Stomach (tissue), 9 donors: Measurements from ENCODE around the gene TMEM40. TPM values are rescaled to one million over a fixed set of nuclear protein-coding genes. Genes with fewer than 3 reads are reported as not detected.
A peak's percentile ranks its signal among the peaks of the same experiment; 100 is the strongest.
"Not testable (repeated sequence)": the region's sequence is repeated elsewhere in the genome, so short reads cannot be mapped to it uniquely, and the experiment has no call there.

Experiments
- DNase-seq, 2 donors: peaks; one replicate each; pipeline versions ENCODE4 v3.0.0 to v3.0.0-alpha.2; 2013 to 2019
- H3K27ac ChIP-seq, 5 donors: fragments of 200-600 bp in 4 of 5; sonication (generic) in 4 of 5; one replicate each; pipeline ENCODE4 v1.5.1; 2013 to 2019; ENCODE audit warnings: mild to moderate bottlenecking in 1 of 5, moderate library complexity in 1 of 5
- H3K27me3 ChIP-seq, 3 donors: fragments of 200-600 bp; sonication (generic); one replicate each; pipeline ENCODE4 v1.5.1; 2017 to 2019; ENCODE audit warnings: mixed run types in 1 of 3
- H3K36me3 ChIP-seq, 4 donors: fragments of 200-600 bp; sonication (generic); 1 replicate in 3 of 4; 2 replicates in 1 of 4; pipeline ENCODE4 v1.5.1; 2016 to 2019
- H3K4me1 ChIP-seq, 4 donors: fragments of 200-600 bp; sonication (generic); one replicate each; pipeline ENCODE4 v1.5.1; 2016 to 2019
- H3K4me3 ChIP-seq, 4 donors: fragments of 200-600 bp; sonication (generic) in 3 of 4; one replicate each; pipeline ENCODE4 v1.5.1; 2016 to 2019; ENCODE audit warnings: mild to moderate bottlenecking in 1 of 4
- H3K9me3 ChIP-seq, 4 donors: fragments of 200-600 bp; sonication (generic); one replicate each; pipeline ENCODE4 v1.5.1; 2016 to 2019
- EP300 ChIP-seq: sonication (generic); formaldehyde crosslinking; IDR thresholded peaks from one replicate; pipeline ENCODE4 v1.6.1; 2017; ENCODE audit warnings: antibody characterized with exemption
- POLR2A ChIP-seq, 4 donors: fragments of 450-650 bp; IDR thresholded peaks; one replicate each; pipeline ENCODE4 v1.6.1; 2016; ENCODE audit warnings: antibody characterized with exemption in 4 of 4, control low read depth in 2 of 4, mild to moderate bottlenecking in 1 of 4, moderate library complexity in 1 of 4
- POLR2AphosphoS5 ChIP-seq, 3 donors: sonication (generic); formaldehyde crosslinking; IDR thresholded peaks; one replicate each; pipeline ENCODE4 v1.6.1; 2016; ENCODE audit warnings: antibody characterized with exemption in 3 of 3
- WGBS, 5 donors: extraction: QIAGEN DNeasy Blood & Tissue Kit in 3 of 5; methylation state at CpG; one replicate each; pipeline versions ENCODE4 v1.1.5 to v1.1.7; 2013 to 2018; 5-methylcytosine and 5-hydroxymethylcytosine counted together
- intact Hi-C: fragments of 100-400 bp; cut with DNase I; formaldehyde crosslinking; loops from one replicate; pipeline ENCODE4 v1.15.1; 2023; ENCODE audit warnings: low total_unique reads
- polyA plus RNA-seq, 3 donors: library from polyadenylated mRNA; stranded (reverse); fragments of 200-250 nt; gene quantifications; one replicate each; pipeline ENCODE4 v1.2.3, GENCODE V29; 2013
- total RNA-seq, 5 donors: library from RNA; depleted of rRNA; stranded (reverse); fragments of >200 nt; gene quantifications; one replicate each; pipeline versions ENCODE4 v1.1.0 to v1.2.3, GENCODE V29; 2014 to 2016
- TF ChIP-seq, protein P1 (sequence below), 7 experiments: fragments of 450-650 bp in 4 of 7; fragments of 200-600 bp in 3 of 7; sonication (generic) in 3 of 7; IDR thresholded peaks; one replicate each; pipeline ENCODE4 v1.5.1; 2016 to 2019; ENCODE audit warnings: antibody characterized with exemption in 7 of 7, control low read depth in 2 of 7, mild to moderate bottlenecking in 1 of 7
- donor health status: healthy with polysubstance abuse.
- donor health status: Bipolar disorder and iron deficiency.
- donor health status: healthy.

Gene TMEM40
- total and polyA plus RNA-seq, 8 donors: 141 TPM; not detected in 7

DNA sequence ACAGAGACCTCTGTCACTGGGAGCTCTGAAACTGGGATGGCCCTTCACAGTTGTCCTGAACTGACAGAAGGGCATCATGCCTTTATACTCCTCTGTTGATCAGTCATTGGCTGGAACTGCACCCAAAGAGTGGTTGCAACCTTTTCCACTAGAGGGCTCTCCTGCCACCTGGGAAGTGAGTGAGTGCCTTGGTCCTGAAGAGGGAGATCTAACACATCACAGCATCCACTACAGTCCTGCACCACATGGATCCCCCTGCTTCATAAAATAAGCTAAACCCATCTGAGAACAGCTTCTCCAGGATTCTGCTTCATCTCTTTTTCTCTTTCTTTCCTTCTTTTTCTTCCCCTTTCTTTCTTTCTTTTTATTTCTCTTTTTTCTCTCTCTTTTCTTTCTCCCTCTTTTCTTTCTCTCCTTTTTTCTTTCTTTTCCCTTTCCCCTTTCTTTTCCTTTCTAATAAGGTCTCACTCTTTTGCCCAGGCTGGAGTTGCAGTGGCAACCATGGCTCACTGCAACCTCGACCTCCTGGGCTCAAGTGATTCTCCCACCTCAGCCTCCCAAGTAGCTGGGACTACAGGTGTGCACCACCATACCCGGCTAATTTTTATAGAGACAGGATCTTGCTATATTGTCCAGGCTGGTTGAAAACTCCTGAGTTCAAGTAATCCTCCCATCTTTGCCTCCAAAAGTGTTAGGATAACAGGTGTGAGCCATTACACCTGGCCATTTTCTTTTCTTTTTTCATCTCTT lies 52.4 kb downstream of the TMEM40 start:
- no peaks in the 10 kb centered on the region for H3K36me3 ChIP-seq
- H3K4me1 ChIP-seq: no peaks in the 10 kb centered on the region
- WGBS, 5 donors: 75 to 92% (median 85%) methylated on average over 2 of the region's 2 CpGs
- H3K9me3 ChIP-seq: no peaks in the 10 kb centered on the region
- intact Hi-C loops: no loop called here
- peak; percentile 71 to 78 for DNase-seq
- no peak overlapping the region for H3K27ac ChIP-seq
- TF ChIP-seq POLR2AphosphoS5 (IDR thresholded peaks at IDR 0.05) (peak in 1 of 3 donors; percentile 31), POLR2A (IDR thresholded peaks at IDR 0.05) (no peak)
- TF ChIP-seq, protein P1, sequence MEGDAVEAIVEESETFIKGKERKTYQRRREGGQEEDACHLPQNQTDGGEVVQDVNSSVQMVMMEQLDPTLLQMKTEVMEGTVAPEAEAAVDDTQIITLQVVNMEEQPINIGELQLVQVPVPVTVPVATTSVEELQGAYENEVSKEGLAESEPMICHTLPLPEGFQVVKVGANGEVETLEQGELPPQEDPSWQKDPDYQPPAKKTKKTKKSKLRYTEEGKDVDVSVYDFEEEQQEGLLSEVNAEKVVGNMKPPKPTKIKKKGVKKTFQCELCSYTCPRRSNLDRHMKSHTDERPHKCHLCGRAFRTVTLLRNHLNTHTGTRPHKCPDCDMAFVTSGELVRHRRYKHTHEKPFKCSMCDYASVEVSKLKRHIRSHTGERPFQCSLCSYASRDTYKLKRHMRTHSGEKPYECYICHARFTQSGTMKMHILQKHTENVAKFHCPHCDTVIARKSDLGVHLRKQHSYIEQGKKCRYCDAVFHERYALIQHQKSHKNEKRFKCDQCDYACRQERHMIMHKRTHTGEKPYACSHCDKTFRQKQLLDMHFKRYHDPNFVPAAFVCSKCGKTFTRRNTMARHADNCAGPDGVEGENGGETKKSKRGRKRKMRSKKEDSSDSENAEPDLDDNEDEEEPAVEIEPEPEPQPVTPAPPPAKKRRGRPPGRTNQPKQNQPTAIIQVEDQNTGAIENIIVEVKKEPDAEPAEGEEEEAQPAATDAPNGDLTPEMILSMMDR (IDR thresholded peaks at IDR 0.05): peak in 5 of 7 experiments; percentile 25 to 75 (median 51)
- no peak overlapping the region for H3K4me3 ChIP-seq
- H3K27me3 ChIP-seq: no peaks in the 10 kb centered on the region

DNA sequence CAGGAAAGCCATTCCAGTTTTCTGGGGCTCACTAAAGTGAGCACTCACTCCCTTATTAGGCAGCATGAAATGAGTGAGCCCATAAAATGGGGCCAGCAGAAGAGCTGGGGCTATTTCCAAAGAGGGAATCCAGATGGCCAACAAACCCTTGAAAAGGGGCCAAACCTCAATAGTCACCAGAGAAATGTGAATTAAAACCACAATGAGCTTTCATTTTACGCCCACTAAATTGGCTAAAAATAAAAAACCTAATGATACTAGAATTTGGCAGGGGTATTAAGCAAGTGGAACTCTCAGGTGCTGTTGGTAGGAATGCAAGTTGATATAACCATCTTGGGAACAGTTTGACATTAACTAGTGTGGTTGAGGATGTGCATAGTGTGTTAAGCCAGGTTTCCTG lies 53.1 kb downstream of the TMEM40 start:
- no peaks in the 10 kb centered on the region for H3K27me3 ChIP-seq
- DNase-seq: no peak
- no peaks in the 10 kb centered on the region for H3K36me3 ChIP-seq
- no peaks in the 10 kb centered on the region for H3K9me3 ChIP-seq
- 61 to 90% (median 77%) methylated on average over 1 of the region's 1 CpG; no CpG with 5 or more reads in 1 of the 5 donors for WGBS, 5 donors
- no peak overlapping the region for H3K27ac ChIP-seq
- H3K4me1 ChIP-seq: no peaks in the 10 kb centered on the region
- no peak overlapping the region for H3K4me3 ChIP-seq
- intact Hi-C loops: no loop called here
- no peak for TF ChIP-seq POLR2A (IDR thresholded peaks at IDR 0.05)
- TF ChIP-seq EP300: no peak
- TF ChIP-seq, protein P1 (IDR thresholded peaks at IDR 0.05): no peak
- no peak for TF ChIP-seq POLR2AphosphoS5 (IDR thresholded peaks at IDR 0.05)

DNA sequence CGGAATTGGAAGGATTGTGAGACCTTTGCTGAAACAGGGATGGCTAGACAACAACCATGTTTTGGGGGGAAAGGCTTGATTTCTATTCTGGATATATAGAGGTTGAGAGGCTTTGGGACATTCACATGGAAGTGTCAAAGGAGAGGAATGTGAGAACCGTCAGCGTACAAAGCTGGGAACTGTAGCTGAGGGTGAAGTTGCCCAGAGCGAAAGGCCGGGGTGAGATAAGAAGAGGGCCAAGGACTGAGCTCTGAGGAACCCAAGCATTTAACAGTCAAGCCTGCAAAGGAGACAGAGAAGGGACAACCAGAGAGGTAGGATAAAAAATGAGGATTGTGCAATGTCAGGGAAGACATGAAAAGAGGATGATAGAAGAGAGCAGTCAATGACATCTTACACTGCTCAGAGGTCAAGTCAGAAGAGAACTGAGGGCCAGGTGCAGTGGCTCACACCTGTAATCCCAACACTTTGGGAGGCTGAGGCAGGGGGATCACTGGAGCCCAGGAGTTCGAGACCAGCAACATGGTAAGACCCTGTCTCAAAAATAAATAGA lies 53.6 kb downstream of the TMEM40 start:
- intact Hi-C loops: no loop called here
- Histone ChIP-seq H3K27ac (no peak overlapping the region), H3K27me3 (no peaks in the 10 kb centered on the region), H3K4me3 (no peak overlapping the region), H3K4me1 (no peaks in the 10 kb centered on the region), H3K36me3 (no peaks in the 10 kb centered on the region), H3K9me3 (no peaks in the 10 kb centered on the region)
- DNase-seq: no peak
- TF ChIP-seq, protein P1 (IDR thresholded peaks at IDR 0.05): no peak
- TF ChIP-seq EP300 (no peak), POLR2A (IDR thresholded peaks at IDR 0.05) (no peak), POLR2AphosphoS5 (IDR thresholded peaks at IDR 0.05) (no peak)
- 86 to 93% (median 86%) methylated on average over 5 to 6 of the region's 6 CpGs for WGBS, 5 donors

DNA sequence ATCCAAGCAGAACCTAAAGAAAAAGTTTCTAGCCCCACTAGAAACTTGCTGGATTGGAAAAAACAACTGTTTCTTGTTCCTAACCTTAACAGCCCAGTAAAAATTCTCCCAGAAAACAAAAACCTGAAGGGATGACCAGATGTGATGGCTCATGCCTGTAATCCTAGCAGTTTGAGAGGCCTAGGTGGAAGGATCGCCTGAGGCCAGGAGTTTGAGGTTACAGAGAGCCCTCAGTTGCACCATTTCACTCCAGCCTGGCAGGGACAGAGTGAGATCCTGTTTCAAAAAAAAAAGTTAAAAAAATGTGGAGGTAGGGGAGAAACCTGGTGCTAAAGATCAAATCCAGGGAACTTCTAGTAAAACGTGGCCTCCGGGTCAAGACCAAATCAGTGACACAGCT lies 56.6 kb downstream of the TMEM40 start:
- H3K27ac ChIP-seq: no peak overlapping the region
- intact Hi-C loops: no loop called here
- DNase-seq: no peak

DNA sequence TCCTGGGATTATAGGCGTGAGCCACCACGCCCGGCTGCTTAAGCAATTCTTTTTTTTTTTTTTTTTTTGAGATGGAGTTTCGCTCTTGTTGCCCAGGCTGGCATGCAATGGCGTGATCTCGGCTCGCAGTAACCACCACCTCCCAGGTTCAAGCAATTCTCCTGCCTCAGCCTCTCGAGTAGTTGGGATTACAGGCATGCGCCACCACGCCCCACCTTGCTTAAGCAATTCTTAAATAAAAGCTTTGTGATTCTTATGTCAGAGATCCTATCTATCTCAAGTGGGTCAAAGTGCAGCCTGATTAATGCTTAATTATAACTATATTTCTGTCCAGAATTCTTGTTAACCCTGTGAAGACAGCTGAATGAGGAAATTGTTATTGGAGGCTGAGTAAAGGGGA lies 57.5 kb downstream of the TMEM40 start:
- H3K36me3 ChIP-seq, H3K27ac ChIP-seq, intact Hi-C loops, H3K27me3 ChIP-seq, H3K9me3 ChIP-seq, H3K4me3 ChIP-seq, H3K4me1 ChIP-seq: not testable (repeated sequence)
- peak; percentile 28 to 32 for DNase-seq
- WGBS, 5 donors: 45 to 68% (median 54%) methylated on average over 10 of the region's 10 CpGs

More for the DNA sequence above, 56.6 kb downstream of the TMEM40 start:
- Histone ChIP-seq H3K36me3 (no peaks in the 10 kb centered on the region), H3K27me3 (no peaks in the 10 kb centered on the region), H3K4me3 (no peak overlapping the region), H3K4me1 (no peaks in the 10 kb centered on the region), H3K9me3 (no peaks in the 10 kb centered on the region)
- TF ChIP-seq POLR2AphosphoS5 (IDR thresholded peaks at IDR 0.05) (no peak), EP300 (no peak), POLR2A (IDR thresholded peaks at IDR 0.05) (no peak)
- TF ChIP-seq, protein P1 (IDR thresholded peaks at IDR 0.05): no peak
- 70 to 91% (median 90%) methylated on average over 3 of the region's 3 CpGs for WGBS, 5 donors
